WTC11 (cell line): ENCODE measurements around the gene KIF13A.

Experiments used
- CBFB ChIP-seq: sonication (generic); formaldehyde crosslinking; IDR thresholded peaks from 2 replicates; pipeline ENCODE4 v1.8.1; 2022; ENCODE audit warnings: mild to moderate bottlenecking, low read depth, missing genetic modification reagents
- CREB1 ChIP-seq: sonication (generic); formaldehyde crosslinking; IDR thresholded peaks from 2 replicates; pipeline ENCODE4 v1.8.0; 2023; ENCODE audit warnings: mild to moderate bottlenecking, missing genetic modification reagents
- CTCF ChIP-seq: fragments of 200-600 bp; IDR thresholded peaks from 2 replicates; pipeline ENCODE4 v1.8.0; 2022; ENCODE audit warnings: antibody characterized with exemption
- E2F4 ChIP-seq: sonication (generic); formaldehyde crosslinking; IDR thresholded peaks from 2 replicates; pipeline ENCODE4 v1.8.1; 2022; ENCODE audit warnings: low read depth, mild to moderate bottlenecking, moderate library complexity, missing genetic modification reagents, borderline replicate concordance
- E2F5 ChIP-seq: sonication (generic); formaldehyde crosslinking; IDR thresholded peaks from 2 replicates; pipeline ENCODE4 v1.8.1; 2022; ENCODE audit warnings: mild to moderate bottlenecking, moderate library complexity, missing genetic modification reagents
- MAX ChIP-seq: sonication (generic); formaldehyde crosslinking; IDR thresholded peaks from 2 replicates; pipeline ENCODE4 v1.8.0; 2022; ENCODE audit warnings: mild to moderate bottlenecking, missing genetic modification reagents
- NR2C2 ChIP-seq: sonication (generic); formaldehyde crosslinking; IDR thresholded peaks from 2 replicates; pipeline ENCODE4 v1.8.0; 2022; ENCODE audit warnings: mild to moderate bottlenecking, missing genetic modification reagents
- SMAD3 ChIP-seq: sonication (generic); formaldehyde crosslinking; IDR thresholded peaks from 2 replicates; pipeline ENCODE4 v1.8.0; 2022; ENCODE audit warnings: missing genetic modification reagents, mild to moderate bottlenecking, borderline replicate concordance
- TCF7 ChIP-seq: sonication (generic); formaldehyde crosslinking; IDR thresholded peaks from 2 replicates; pipeline ENCODE4 v1.8.0; 2022; ENCODE audit warnings: mild to moderate bottlenecking, low read depth, missing genetic modification reagents, moderate library complexity
- ZBTB21 ChIP-seq: sonication (generic); formaldehyde crosslinking; IDR thresholded peaks from 2 replicates; pipeline ENCODE4 v1.8.1; 2023; ENCODE audit warnings: mild to moderate bottlenecking, missing genetic modification reagents, borderline replicate concordance
- ZNF121 ChIP-seq: sonication (generic); formaldehyde crosslinking; IDR thresholded peaks from 2 replicates; pipeline ENCODE4 v1.8.0; 2023; ENCODE audit warnings: missing genetic modification reagents
- ZNF317 ChIP-seq: sonication (generic); formaldehyde crosslinking; IDR thresholded peaks from 2 replicates; pipeline ENCODE4 v1.8.1; 2023; ENCODE audit warnings: low read depth, mild to moderate bottlenecking, moderate library complexity, missing genetic modification reagents, borderline replicate concordance
- ZNF416 ChIP-seq: fragments of 250-450 bp; sonication (Bioruptor Pico); IDR thresholded peaks from 2 replicates; pipeline ENCODE4 v1.9.0; 2021; ENCODE audit warnings: mild to moderate bottlenecking, inconsistent platforms

GRCh38 chr6:17984399-17984798 is 3.0 kb downstream of the KIF13A start:
- TF ChIP-seq SMAD3 (CRISPR knock-in tag) (no peak), CTCF (no peak), ZNF416 (CRISPR knock-in tag) (no peak), E2F5 (CRISPR knock-in tag) (no peak), ZBTB21 (no peak), E2F4 (CRISPR knock-in tag) (no peak), ZNF121 (CRISPR knock-in tag) (no peak), ZNF317 (no peak), CREB1 (CRISPR knock-in tag) (no peak), TCF7 (CRISPR knock-in tag) (no peak), MAX (CRISPR knock-in tag) (no peak), CBFB (CRISPR knock-in tag) (no peak), NR2C2 (CRISPR knock-in tag) (no peak)
